ENCODE data around the gene RPS21.

RPS21 gene

GRCh38 chr20:62386383-62387218, at the start of gene RPS21:
Gene RPS21 (plus strand): TSS chr20:62387103. CDS start chr20:62387339, 236 bp downstream.
- DNase-seq = peak; percentile 92

GRCh38 chr20:62337558-62338293, 49.2 kb upstream of the RPS21 start:
- no peak for DNase-seq

- DNase-seq = no peak
Measured at GRCh38 chr20:62338294-62338620, 48.6 kb upstream of the RPS21 start.

- no peak for DNase-seq
Measured at GRCh38 chr20:62339647-62340062, 47.2 kb upstream of the RPS21 start.

- no peak for DNase-seq
Measured at GRCh38 chr20:62342910-62343309, 44.0 kb upstream of the RPS21 start.

- DNase-seq = no peak
Measured at GRCh38 chr20:62344092-62344491, 42.8 kb upstream of the RPS21 start.

GRCh38 chr20:62344782-62345181, 42.1 kb upstream of the RPS21 start:
- no peak for DNase-seq

GRCh38 chr20:62345681-62346370, 41.1 kb upstream of the RPS21 start:
- DNase-seq = no peak

GRCh38 chr20:62346398-62347150, 40.3 kb upstream of the RPS21 start:
- no peak for DNase-seq

GRCh38 chr20:62347151-62347404, 39.8 kb upstream of the RPS21 start:
- no peak for DNase-seq

- no peak for DNase-seq
Measured at GRCh38 chr20:62347445-62347844, 39.5 kb upstream of the RPS21 start.

GRCh38 chr20:62348604-62349003, 38.3 kb upstream of the RPS21 start:
- no peak for DNase-seq

- no peak for DNase-seq
Measured at GRCh38 chr20:62349556-62350097, 37.3 kb upstream of the RPS21 start.

GRCh38 chr20:62350098-62350628, 36.7 kb upstream of the RPS21 start:
- DNase-seq = no peak

- no peak for DNase-seq
Measured at GRCh38 chr20:62350629-62351422, 36.1 kb upstream of the RPS21 start.

- no peak for DNase-seq
Measured at GRCh38 chr20:62351469-62352401, 35.2 kb upstream of the RPS21 start.

- DNase-seq = no peak
Measured at GRCh38 chr20:62352402-62353288, 34.3 kb upstream of the RPS21 start.

- no peak for DNase-seq
Measured at GRCh38 chr20:62353289-62354030, 33.4 kb upstream of the RPS21 start.
